AG04450 (cell line): ENCODE measurements around the gene CST1. TPM values are rescaled to one million over a fixed set of nuclear protein-coding genes. Genes with fewer than 3 reads are reported as not detected.
"Not testable (repeated sequence)": the region's sequence is repeated elsewhere in the genome, so short reads cannot be mapped to it uniquely, and the experiment has no call there.

ENCODE experiments used
- CTCF ChIA-PET: fragments of 300-600, 350-600 bp; formaldehyde crosslinking; extraction: SDS; loops from one replicate; lab custom pipeline; 2022; ENCODE audit warnings: antibody characterized with exemption, inconsistent platforms; lab: Charles Lee
- POLR2A ChIA-PET: fragments of 350-600 bp; formaldehyde crosslinking; extraction: SDS; loops from one replicate; lab custom pipeline; 2021; ENCODE audit warnings: antibody characterized with exemption, inconsistent platforms; lab: Yijun Ruan, JAX
- DNase-seq: peaks from one replicate; pipeline ENCODE4 v3.0.0-alpha.2; 2011; ENCODE audit warnings: low read depth, low spot score
- H3K27ac ChIP-seq: one replicate; pipeline ENCODE4 v1.5.1; 2012; ENCODE audit warnings: low read depth, low read length, control low read depth
- H3K27me3 ChIP-seq: one replicate; pipeline ENCODE4 v1.6.0; 2012; ENCODE audit warnings: low read length; ENCODE audit not compliant: control insufficient read depth, insufficient read depth
- H3K4me3 ChIP-seq: 2 replicates; pipeline ENCODE4 v1.5.1; 2011; ENCODE audit warnings: mild to moderate bottlenecking, low read depth, low read length, control low read depth
- H3K9me3 ChIP-seq: 2 replicates; pipeline ENCODE4 v1.5.1; 2012; ENCODE audit warnings: low read length; ENCODE audit not compliant: control insufficient read depth, insufficient read depth
- CTCF ChIP-seq: IDR thresholded peaks from 2 replicates; pipeline ENCODE4 v1.5.1; 2011; ENCODE audit warnings: low read depth, low read length, control low read depth, inconsistent platforms
- polyA minus RNA-seq: library from RNA; depleted of rRNA, polyadenylated mRNA; stranded (reverse); fragments of >200 nt; gene quantifications from 2 replicates; pipeline ENCODE4 v1.2.3, GENCODE V29; 2011; rRNA and poly(A)+ RNA removed
- polyA plus RNA-seq: library from polyadenylated mRNA; depleted of rRNA; stranded (reverse); fragments of >200 nt; gene quantifications from 2 replicates; pipeline ENCODE4 v1.2.3, GENCODE V29; 2011; rRNA removed

Gene CST1
- polyA plus RNA-seq (not detected in 2 replicates), polyA minus RNA-seq (not detected in 2 replicates)

- H3K9me3 ChIP-seq, H3K27me3 ChIP-seq, DNase-seq, H3K4me3 ChIP-seq, POLR2A ChIA-PET, CTCF ChIA-PET, H3K27ac ChIP-seq: not testable (repeated sequence)
Measured at GRCh38 chr20:23750786-23751185, at the start of gene CST1. CST1 (minus strand) TSS chr20:23750935; CDS start chr20:23750866, 69 bp downstream.

GRCh38 chr20:23799216-23799847 lies 48.6 kb upstream of the CST1 start:
- DNase-seq, POLR2A ChIA-PET, H3K27me3 ChIP-seq, H3K27ac ChIP-seq, H3K9me3 ChIP-seq, H3K4me3 ChIP-seq: not testable (repeated sequence)
- peak; percentile 57 for TF ChIP-seq CTCF
- CTCF ChIA-PET = interaction anchor here (0.6 to 1.5 kb wide), 6 partner anchors 8 to 1218 kb away, joined by 3 to 7 read pairs (median 4); no protein-coding TSS in a partner anchor

GRCh38 chr20:23795526-23795925 lies 44.8 kb upstream of the CST1 start:
- no peak for TF ChIP-seq CTCF
- no peak for DNase-seq
- Histone ChIP-seq H3K4me3 (no peak overlapping the region), H3K27me3 (no peaks in the 10 kb centered on the region), H3K9me3 (no peaks in the 10 kb centered on the region), H3K27ac (no peak overlapping the region)
- ChIA-PET CTCF (no interaction called here), POLR2A (no interaction called here)

- Histone ChIP-seq H3K9me3 (no peaks in the 10 kb centered on the region), H3K27me3 (no peaks in the 10 kb centered on the region), H3K4me3 (no peak overlapping the region), H3K27ac (no peak overlapping the region)
- DNase-seq = no peak
- CTCF ChIA-PET = no interaction called here
- POLR2A ChIA-PET = no interaction called here
- no peak for TF ChIP-seq CTCF
Measured at GRCh38 chr20:23794841-23795240, 44.1 kb upstream of the CST1 start.

- DNase-seq = no peak
- no peak for TF ChIP-seq CTCF
- H3K27ac ChIP-seq = no peak overlapping the region
- POLR2A ChIA-PET = no interaction called here
- no peaks in the 10 kb centered on the region for H3K27me3 ChIP-seq
- no peaks in the 10 kb centered on the region for H3K9me3 ChIP-seq
- H3K4me3 ChIP-seq = no peak overlapping the region
- CTCF ChIA-PET = no interaction called here
Measured at GRCh38 chr20:23794065-23794464, 43.3 kb upstream of the CST1 start.
